GM13977 (cell line): Measurements from ENCODE around the gene ITGAL.
"Not testable (repeated sequence)": the region's sequence is repeated elsewhere in the genome, so short reads cannot be mapped to it uniquely, and the experiment has no call there.

Experiments used
- DNase-seq: peaks from one replicate; pipeline ENCODE4 v3.0.0; 2012; ENCODE audit warnings: low spot score
- CTCF ChIP-seq: IDR thresholded peaks from 2 replicates; pipeline ENCODE4 v1.5.1; 2012; ENCODE audit warnings: mild to moderate bottlenecking, control low read depth; ENCODE audit not compliant: insufficient read depth; ENCODE audit errors: extremely low read depth, missing control alignments
- in situ Hi-C: fragments of 300-500 bp; cut with MboI; formaldehyde crosslinking; loops from one replicate; pipeline ENCODE4 v1.12.0; 2022; ENCODE audit warnings: low sequenced_read_pairs, low pct_unique_long_range_greater_than_20kb, mixed read lengths, inconsistent platforms; ENCODE audit not compliant: unreplicated experiment

The ITGAL gene

GRCh38 chr16:30521873-30522641, 49.5 kb downstream of the ITGAL start:
- no peak for TF ChIP-seq CTCF
- in situ Hi-C loops, result no loop called here
- no peak for DNase-seq

- in situ Hi-C loops, DNase-seq: not testable (repeated sequence)
These were observed 50.3 kb downstream of the ITGAL start for GRCh38 chr16:30522702-30523463.

- in situ Hi-C loops, result no loop called here
- TF ChIP-seq CTCF, result no peak
- no peak for DNase-seq
These were observed 51.4 kb downstream of the ITGAL start for GRCh38 chr16:30523768-30524574.

- TF ChIP-seq CTCF, result no peak
- DNase-seq, result no peak
- in situ Hi-C loops, result loop anchor here (25.0 kb wide), 1 partner anchor 112 kb away; no protein-coding TSS in a partner anchor
These were observed 52.3 kb downstream of the ITGAL start for GRCh38 chr16:30524575-30525568.

- in situ Hi-C loops, result loop anchor here (25.0 kb wide), 1 partner anchor 112 kb away; no protein-coding TSS in a partner anchor
- no peak for TF ChIP-seq CTCF
- DNase-seq, result no peak
These were observed 53.2 kb downstream of the ITGAL start for GRCh38 chr16:30525844-30526136.

GRCh38 chr16:30526137-30526822, 53.7 kb downstream of the ITGAL start, which contains the start of gene ZNF768:
Gene ZNF768, minus strand, starts transcription at chr16:30526566. Its CDS starts 153 bp downstream, at chr16:30526413.
- in situ Hi-C loops, result loop anchor here (25.0 kb wide), 1 partner anchor 111 kb away; no protein-coding TSS in a partner anchor
- peak; percentile 89 for DNase-seq
- TF ChIP-seq CTCF, result no peak
